HG03442 (cell line): ENCODE data around the gene IFFO2.
"Not testable (repeated sequence)": the region's sequence is repeated elsewhere in the genome, so short reads cannot be mapped to it uniquely, and the experiment has no call there.

Source experiments
- ATAC-seq: cut with Tn5 transposase; IDR thresholded peaks from one replicate; pipeline ENCODE4 v1.9.1; 2021; ENCODE audit warnings: mild to moderate bottlenecking, moderate library complexity; ENCODE audit not compliant: unreplicated experiment

Gene IFFO2

DNA sequence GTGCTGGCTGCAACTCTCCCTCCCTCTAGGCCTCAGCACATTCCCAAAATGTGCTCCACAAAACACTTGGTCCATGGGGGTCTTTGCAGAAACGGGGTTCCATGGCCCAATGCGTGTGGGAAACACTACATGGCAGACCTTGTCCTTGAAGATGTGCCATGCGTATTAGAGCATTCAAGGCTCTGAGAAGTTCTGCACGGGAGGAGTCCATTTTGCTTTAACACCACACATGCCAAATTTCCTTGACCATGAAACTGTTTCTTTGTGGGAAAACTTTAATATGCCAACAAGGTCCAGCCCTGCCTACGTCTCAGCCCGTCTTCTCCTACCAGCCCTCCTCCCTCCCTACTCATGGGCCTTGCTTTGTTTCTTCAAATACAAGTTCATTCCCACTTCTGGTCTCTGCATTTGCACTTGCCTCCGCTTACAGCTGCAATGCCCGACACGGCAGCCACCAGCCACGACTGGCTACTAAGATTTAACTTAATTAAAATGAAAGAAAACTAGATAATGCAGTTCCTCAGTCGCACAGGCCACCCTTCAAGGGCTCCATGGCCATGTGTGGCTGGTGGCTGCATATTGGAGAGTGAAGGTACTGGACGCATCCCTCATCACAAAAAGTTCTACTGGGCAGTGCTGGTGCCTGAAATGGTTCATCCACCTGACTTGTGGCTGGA is 77.8 kb downstream of the IFFO2 start:
- no peak for ATAC-seq

DNA sequence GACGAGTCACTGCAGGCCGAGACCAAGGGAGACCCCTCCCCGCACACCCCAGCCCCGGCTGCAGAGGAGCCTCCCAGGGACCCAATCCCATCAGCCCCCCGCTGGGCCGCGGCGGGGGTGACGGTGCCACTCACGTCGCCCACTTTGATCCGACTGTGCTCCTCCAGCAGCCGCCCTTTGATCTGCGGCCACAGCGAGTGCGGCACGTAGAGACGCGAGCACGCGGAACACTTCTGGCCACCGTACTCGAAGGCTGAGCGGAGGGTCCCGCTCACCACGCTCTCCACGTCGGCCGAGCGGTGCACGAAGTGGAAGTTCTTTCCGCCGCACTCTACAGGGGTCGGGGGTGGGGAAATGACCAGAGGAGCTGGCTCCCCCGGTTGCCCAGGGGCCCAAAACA is 79.2 kb downstream of the IFFO2 start:
- ATAC-seq: no peak

DNA sequence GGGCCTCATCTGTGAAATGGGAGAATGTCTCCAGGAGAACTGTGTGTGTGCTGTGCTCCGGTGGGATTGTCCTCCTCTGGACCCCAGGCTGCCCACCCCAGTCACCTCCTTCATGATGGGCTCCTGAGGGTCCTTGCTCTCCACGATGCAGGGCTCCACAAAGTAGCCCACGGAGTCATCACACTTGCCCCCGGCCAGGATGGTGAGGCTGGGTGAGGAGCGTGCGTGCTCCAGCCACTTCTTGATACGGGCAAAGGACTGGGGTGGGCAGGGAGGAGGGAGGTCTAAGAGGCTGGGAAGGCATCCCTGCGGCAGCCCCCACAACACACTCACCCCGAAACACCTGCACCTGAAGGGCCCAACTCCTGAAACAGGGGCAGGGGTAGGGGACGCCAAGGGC is 80.3 kb downstream of the IFFO2 start:
- ATAC-seq: no peak

DNA sequence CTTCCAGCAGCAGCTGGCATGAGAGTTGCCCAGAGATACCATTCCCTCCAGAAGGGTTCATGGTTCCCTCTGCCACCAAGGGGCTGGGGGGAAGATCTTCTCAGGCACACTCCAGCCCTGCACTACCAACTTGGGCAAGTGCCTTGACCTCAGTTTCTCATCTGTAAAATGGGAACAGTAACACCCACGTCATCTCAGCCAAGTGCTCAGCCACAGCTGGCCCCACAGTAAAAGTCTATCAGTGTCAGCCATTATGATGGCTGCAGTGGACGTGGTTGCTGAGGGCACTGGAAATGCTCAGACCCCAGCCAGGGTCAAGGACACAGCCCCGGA is 80.7 kb downstream of the IFFO2 start:
- no peak for ATAC-seq

DNA sequence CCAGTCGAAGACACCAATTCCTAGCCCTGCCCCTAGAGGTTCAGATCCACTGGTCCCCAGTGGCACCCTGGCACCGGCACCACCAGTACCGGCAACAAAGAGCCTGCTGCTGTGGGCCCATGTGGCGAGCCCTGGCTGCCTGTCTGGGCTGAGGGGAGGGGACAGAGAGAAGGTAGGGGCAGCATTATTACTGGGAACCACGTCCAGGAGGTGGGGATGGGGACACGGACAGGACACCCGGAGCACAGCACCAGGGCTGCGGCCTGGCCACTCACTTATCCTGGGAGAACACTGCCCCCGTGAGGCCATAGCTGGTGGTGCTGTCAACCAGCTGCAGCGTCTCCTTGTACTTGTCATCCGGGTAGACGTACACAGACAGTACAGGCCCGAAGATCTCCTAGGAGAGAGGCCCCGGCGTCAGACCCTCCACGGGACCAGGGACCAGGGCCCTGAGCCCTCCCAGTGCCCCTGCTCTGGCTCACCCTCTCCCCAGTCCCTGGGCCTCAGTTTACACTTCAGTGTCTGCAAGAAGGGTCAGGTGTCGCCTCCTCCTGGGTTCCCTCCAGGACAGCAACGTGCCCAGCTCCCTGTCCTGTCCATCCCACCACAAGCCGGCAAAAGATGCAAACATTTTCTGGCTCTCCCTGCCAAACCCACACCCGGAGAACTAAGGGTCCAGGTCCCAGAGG is 81.2 kb downstream of the IFFO2 start:
- no peak for ATAC-seq

DNA sequence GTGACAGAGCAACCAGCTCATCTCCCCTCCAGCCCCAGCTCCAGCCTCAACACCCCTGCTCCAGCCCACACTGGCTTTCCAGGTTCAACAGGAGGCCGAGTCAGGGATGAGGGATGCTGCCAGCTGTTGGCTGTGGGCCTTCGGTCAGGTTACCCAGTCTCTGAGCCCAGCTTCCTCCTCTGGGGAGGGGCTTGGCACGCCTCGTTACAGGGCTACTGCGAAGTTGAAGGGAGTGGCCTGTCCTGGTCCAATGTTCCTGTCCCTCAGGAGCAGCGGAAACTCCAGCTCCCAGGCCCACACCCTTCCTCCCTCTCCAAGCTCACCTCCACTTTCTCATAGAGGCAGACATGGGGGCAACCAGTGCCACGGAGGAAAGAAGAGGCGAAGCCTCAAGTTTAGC is 81.9 kb downstream of the IFFO2 start:
- no peak for ATAC-seq

DNA sequence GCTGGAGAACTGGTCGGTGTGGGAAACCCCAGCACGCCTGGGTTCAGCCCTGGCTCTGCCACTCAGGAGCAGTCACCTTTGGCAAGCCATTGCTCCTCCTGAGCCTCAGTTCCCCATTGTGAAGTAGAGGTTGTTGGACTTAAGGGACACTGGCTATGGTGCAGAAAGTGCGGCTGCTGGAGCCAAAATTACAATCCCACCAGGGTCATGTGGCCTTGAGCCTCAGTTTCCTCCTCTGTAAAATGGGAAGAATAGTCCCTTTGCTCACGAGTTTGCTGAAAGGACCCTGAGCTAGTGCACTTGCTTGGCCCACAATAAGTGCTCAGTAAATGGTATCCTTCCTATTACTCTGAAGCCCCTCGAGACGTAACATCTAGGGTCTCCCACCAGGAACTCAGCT is 82.4 kb downstream of the IFFO2 start:
- ATAC-seq: no peak

DNA sequence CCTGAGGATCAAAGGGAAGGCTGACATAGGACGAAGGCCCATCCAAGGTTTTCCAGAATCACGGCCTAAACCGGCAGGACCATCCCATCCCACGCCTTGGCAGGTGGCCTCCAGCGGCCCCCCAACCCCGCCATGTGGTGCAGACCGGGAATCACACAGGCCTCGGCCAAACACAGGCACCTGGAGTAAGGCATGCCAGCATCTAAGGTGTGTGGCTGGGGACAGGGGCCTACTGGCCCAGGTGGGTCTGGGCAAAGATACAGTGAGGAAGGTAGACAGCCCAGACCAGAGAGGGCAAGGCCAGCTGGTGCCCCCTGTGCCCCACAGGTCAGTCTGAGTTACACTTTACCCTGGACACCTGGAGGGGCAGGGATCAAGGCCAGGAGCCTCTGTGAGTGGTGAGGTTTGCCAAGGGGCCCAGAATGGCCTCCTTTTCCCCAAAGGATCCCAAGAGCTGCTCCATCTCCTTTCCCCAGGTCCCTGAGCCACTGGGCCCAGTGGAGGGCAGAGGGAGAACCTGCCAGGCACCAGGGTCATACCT is 84.3 kb downstream of the IFFO2 start:
- ATAC-seq: no peak

DNA sequence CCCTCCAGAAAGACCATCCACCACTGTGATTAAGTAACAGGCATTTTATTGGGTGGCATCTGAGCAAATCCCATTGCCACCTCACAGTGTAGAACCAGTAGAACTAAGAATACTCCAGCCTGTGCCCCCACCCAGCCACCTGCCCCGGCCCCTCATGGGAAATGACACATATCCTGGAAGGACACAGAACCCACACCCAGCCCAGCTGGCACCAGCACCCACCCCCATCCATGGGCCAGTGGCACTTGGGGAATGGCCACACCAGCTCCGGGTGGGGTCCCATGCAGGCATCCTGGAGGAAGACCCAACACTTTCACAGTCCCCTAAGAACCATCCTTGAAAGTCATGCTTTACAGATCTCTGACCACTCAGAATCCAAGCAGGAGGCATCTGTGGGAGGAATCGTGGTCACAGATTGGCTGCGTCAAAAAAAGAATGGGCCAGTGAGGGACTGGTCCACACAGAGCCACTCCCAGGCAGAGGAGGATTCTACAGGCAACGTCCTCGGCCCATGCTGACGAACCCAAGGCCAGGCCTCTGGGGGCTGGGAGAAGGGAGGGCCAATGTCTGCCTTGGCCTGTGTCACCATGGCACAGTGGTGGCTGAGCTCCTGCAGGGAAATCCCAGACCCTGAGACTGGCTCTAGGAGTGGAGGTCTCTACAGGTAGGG is 84.9 kb downstream of the IFFO2 start:
- no peak for ATAC-seq

DNA sequence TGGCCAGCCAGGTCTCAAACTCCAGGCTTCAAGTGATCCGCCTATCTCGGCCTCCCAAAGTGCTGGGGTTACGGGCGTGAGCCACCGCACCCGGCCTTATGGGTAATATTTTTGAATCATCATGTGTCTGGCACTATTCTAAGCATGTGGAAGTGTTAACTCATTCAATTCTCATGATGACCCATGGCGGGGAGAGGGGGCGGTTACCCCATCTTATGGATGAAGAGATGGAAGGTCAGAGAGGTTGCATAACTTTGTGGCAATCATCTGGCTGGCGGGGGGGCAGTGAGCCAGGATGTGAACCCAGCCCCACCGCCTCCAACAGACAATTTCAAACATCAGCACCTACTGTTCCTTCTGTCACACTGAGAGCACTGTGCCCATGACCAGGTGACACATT is 85.5 kb downstream of the IFFO2 start:
- no peak for ATAC-seq

DNA sequence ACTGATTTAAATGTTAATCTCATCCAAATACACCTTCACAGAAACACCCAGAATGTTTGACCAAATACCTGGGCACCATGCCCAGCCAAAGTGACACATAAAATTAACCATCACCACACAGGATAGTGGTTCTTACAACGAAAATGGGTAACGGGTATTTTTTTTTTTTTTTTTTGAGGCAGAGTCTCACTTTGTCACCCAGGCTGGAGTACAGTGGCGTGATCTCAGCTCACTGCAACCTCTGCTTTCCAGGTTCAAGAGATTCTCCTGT is 85.9 kb downstream of the IFFO2 start:
- not testable (repeated sequence) for ATAC-seq

DNA sequence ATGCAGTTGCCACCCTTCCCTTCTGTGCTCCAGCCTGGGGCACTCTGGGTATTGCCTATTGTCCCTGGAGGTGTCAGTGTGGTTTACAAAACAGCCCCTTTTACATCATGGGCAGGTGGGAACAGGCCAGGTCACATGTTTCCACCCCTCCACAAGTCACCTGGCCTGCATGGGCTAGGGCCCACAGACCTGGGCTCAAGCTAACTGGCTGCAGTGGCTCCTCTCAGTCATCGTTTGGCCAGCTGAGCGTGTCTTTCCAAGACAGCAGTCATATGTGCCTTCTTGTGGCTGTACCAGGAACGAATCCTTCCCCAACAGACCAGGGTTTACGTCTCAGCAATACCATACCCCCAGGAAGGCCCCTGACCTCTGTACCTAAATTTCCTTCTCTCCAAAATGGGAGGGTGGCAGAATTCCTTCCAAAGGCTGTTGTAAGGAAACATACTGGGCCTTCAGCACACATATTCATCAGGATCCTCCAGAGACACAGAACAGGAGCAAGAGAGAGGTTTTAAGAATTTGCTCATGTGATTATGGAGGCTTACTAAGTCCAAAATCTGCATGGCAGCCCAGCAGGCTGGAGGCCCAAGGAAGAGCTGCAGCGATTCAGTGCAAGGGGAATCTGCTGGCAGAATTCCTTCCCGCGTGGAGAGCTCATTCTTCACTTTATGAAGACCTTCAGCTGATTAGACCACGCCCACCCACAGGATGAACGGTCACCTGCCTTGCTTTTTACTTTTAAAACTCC is 86.5 kb downstream of the IFFO2 start:
- ATAC-seq: no peak

DNA sequence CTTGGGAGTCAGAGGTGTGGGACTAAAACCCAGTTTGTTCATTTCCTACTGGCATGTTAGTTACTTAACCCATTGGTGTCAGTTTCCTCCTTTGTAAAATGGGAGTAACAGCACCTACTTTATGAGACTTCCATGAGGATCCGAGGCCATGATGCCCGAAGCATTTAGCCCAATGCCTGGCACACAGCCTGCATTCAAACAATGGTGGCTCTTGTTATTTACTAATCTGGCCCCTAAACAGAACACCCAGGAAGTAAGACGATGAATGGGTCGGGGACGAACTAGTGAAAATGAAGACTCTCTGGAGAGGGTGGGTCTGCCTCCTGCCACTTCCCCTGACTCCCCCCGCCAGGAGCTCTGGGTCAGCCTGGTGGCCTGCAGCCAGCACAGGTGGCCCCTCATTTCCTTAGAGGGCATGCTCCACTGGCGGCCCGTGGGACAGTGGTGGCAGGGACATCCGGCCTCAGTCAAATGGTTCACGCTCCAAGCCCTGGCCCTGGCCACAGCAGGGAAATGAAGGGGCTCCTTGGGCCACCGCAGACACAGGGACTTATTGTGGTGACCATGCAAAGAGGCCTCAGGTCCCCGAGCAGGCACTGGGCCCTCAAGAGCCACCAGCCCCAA is 87.6 kb downstream of the IFFO2 start:
- no peak for ATAC-seq

DNA sequence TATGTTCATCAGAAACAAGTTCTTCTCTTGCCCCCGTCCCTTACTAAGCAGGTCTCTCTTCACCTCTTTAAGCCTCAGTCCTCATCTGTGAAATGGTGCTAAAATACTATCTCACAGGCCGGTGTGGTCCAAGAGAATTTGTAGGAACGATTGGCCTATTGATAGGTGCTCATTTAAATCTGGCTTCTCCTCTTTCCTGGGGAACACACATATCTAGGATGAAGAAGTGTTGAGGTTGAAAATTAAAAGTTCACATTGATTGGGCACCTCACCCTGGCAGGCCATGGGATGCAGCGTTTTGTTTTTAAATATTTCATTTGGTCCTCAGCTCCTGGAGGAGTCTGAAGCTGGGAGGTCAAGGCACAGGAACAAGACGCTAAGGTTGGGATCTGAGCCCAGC is 88.1 kb downstream of the IFFO2 start:
- no peak for ATAC-seq

DNA sequence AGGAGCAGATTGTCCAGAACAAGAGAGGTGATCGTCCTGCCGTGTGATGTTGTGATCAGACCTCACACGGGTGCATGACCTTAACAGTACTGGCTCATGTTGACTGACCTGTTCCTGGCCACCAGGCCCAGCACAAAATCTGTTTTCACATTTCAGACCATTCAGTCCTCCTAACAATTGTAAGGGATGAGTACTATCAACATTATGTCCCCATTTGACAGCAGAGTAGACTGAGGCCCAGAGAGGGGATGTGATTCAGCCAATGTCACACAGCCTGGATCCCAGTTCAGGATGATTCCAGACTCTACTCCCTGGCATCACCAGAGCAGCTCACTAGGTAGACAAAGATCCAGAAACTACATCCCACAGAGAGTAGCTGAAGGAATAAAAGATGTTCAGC is 89.6 kb downstream of the IFFO2 start:
- no peak for ATAC-seq

DNA sequence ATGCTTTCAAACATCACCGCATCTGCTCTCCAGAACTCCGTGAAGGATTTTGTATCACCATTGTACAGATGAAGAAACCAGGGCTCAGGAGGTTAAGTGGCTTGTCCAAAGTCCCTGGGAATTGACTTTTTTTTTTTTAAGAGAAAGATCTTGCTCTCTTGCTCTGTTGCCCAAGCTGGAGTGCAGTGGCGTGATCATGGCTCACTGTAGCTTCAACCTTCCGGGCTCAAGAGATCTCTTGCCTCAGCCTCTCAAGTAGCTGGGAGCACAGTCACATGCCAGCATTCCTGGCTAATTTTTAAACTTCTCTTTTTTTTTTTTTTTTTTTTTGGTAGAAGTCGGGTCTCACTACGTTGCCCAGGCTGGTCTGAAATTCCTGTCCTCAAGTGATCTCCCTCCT is 90.2 kb downstream of the IFFO2 start:
- ATAC-seq: no peak

DNA sequence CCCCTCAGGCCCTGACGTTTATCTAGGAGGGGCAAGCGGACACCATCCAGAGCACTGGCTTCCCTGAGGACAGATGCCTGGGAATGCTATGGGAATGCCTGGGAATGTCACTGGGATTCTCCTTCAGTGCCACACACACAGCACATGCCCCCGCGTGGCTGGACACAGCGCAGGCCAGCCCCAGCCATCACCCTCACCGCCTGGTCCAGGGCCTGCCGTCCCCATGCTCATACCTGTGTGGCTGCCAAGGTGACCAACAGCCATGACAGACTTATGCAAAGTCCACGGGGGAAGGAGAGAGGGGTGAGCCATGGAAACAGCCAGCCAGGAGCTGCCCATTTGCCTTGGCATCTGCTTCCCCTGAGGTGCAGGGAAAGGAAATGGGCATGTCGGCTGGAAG is 91.3 kb downstream of the IFFO2 start:
- ATAC-seq: no peak

DNA sequence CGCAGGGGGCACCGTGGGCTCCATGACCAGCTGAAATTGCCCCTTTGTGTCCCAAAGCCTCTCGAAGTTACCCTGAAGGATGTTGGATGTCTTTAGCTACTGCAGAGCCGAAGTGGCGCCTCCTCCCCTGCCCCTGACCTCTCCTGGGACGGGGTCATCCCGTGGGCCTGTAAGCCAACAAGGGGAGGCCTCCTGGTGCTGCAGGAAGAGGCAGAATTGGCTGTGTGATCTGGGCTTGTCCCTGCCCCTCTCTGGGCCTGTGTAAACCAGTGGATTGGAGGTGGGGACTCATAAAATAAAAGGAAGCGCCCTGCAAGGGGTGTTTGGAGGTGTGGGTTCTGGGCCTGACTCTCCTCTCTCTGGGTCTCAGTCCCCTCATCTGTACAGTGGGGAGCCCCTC is 94.9 kb downstream of the IFFO2 start:
- no peak for ATAC-seq

DNA sequence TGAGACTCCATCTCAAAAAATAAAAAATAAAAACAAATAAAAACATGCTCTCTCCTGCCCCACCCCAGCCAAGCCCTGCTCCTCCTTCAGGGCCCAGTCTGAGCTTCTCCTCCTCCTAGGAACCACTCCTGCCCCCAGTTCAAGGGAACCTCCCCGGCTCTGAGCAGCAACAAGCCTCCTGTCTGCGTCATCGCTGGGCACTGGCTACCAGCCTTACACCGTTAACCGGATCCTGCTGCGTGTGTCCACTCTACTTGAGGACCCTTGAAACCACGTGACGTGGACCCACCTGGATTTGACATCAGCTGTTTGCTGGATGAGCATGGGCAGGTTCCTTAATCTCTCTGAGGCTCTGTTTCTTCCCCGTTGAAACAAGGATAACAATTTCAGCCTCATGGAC is 95.4 kb downstream of the IFFO2 start:
- no peak for ATAC-seq

DNA sequence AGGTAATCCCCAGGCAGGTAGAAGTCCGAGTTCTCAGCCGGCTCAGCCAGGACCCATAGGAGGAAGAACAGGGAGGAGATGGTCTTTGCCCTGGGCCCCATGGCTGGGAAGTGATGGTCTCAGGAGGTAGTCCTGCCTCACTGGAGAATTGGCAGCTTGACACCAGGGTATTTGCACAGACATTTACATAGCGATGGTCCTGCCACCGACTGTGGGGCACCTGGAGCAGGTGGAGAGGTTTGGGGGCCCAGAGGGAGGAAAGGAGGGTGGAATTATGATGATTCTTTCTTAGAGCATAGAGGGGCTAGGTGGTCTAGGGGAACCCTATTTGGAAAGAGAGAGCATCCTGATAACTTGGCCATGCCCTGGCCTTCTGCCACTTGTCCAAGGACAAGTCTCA is 96.9 kb downstream of the IFFO2 start, which contains the start of gene TAS1R2:
TSS of gene TAS1R2 (minus strand) at position 101 of the 400 bp plus-strand sequence. CDS start at position 101, 0 bp downstream.
- ATAC-seq: no peak

DNA sequence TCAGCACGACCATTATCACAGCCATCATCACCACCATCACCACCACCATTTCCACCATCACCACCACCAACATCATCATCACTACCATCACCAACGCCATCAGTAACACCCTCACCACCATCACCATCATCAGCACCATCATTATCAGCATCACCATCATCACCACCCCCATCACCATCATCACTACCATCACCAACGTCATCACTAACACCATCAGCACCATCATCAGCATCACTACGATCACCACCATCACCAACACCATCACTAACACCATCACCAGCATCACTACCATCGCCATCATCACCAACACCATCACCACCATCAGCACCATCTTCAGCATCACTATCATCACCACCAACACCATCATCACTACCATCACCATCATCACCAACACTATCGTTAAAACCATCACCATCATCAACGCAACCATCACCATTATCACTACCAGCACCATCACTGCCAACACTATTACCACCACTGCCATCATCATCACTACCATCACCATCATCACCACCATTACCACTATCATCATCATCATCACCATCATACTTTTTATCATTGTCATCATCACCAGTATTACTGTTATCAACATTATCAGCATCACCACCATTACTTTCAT is 98.3 kb downstream of the IFFO2 start:
- no peak for ATAC-seq
